Endothelial cell of hepatic sinusoid (primary cell): ENCODE results near the gene NPBWR2.
"Not testable (repeated sequence)": the region's sequence is repeated elsewhere in the genome, so short reads cannot be mapped to it uniquely, and the experiment has no call there.

Source experiments
- in situ Hi-C: cut with HindIII; loops from 2 replicates; pipeline ENCODE4 v1.10.0; 2017; ENCODE audit warnings: low sequenced_read_pairs

The NPBWR2 gene

GRCh38 chr20:64144144-64144912 is 37.0 kb upstream of the NPBWR2 start:
- in situ Hi-C loops = loop anchor here (10.0 kb wide), 1 partner anchor 140 kb away; no protein-coding TSS in a partner anchor

GRCh38 chr20:64143018-64143801 is 35.8 kb upstream of the NPBWR2 start:
- in situ Hi-C loops = loop anchor here (10.0 kb wide), 1 partner anchor 138 kb away; no protein-coding TSS in a partner anchor

GRCh38 chr20:64142590-64142989 is 35.2 kb upstream of the NPBWR2 start:
- in situ Hi-C loops = loop anchor here (10.0 kb wide), 1 partner anchor 138 kb away; no protein-coding TSS in a partner anchor

- in situ Hi-C loops = loop anchor here (10.0 kb wide), 1 partner anchor 136 kb away; no protein-coding TSS in a partner anchor
Observed at GRCh38 chr20:64140956-64141355, 33.6 kb upstream of the NPBWR2 start.

GRCh38 chr20:64140061-64140931 is 32.9 kb upstream of the NPBWR2 start:
- in situ Hi-C loops = loop anchor here (10.0 kb wide), 1 partner anchor 135 kb away; no protein-coding TSS in a partner anchor

- in situ Hi-C loops = loop anchor here (10.0 kb wide), 1 partner anchor 135 kb away; no protein-coding TSS in a partner anchor
Observed at GRCh38 chr20:64139199-64140060, 32.1 kb upstream of the NPBWR2 start.

- in situ Hi-C loops = no loop called here
Observed at GRCh38 chr20:64138276-64138815, 31.0 kb upstream of the NPBWR2 start.

GRCh38 chr20:64137598-64138031 is 30.2 kb upstream of the NPBWR2 start:
- in situ Hi-C loops = no loop called here

GRCh38 chr20:64136004-64136710 is 28.8 kb upstream of the NPBWR2 start:
- in situ Hi-C loops = no loop called here

- in situ Hi-C loops = not testable (repeated sequence)
Observed at GRCh38 chr20:64134744-64135143, 27.4 kb upstream of the NPBWR2 start.

- in situ Hi-C loops = no loop called here
Observed at GRCh38 chr20:64133951-64134407, 26.6 kb upstream of the NPBWR2 start.

GRCh38 chr20:64131406-64131805 is 24.0 kb upstream of the NPBWR2 start:
- in situ Hi-C loops = no loop called here

GRCh38 chr20:64130876-64131275 is 23.5 kb upstream of the NPBWR2 start:
- in situ Hi-C loops = no loop called here

GRCh38 chr20:64130271-64130670 is 22.9 kb upstream of the NPBWR2 start:
- in situ Hi-C loops = no loop called here

GRCh38 chr20:64129146-64129782 is 21.9 kb upstream of the NPBWR2 start:
- in situ Hi-C loops = no loop called here

GRCh38 chr20:64123517-64123916 is 16.2 kb upstream of the NPBWR2 start:
- in situ Hi-C loops = not testable (repeated sequence)

- in situ Hi-C loops = not testable (repeated sequence)
Observed at GRCh38 chr20:64122927-64123326, 15.6 kb upstream of the NPBWR2 start.

- in situ Hi-C loops = no loop called here
Observed at GRCh38 chr20:64121586-64121985, 14.2 kb upstream of the NPBWR2 start.
